Measurements from ENCODE around the gene RAB5IF.
"Not testable (repeated sequence)": the region's sequence is repeated elsewhere in the genome, so short reads cannot be mapped to it uniquely, and the experiment has no call there.

The RAB5IF gene

GRCh38 chr20:36605399-36606157 lies at the start of gene RAB5IF:
TSS of gene RAB5IF (plus strand) at chr20:36605779. CDS start at chr20:36605952, 173 bp downstream.
- peak within 1 kb of the TSS; percentile 98 for H2AFZ ChIP-seq
- peak within 1 kb of the TSS; percentile 65 for H3K27ac ChIP-seq
- peaks cover 21% of the 10 kb centered on the region for H3K79me2 ChIP-seq
- no peaks in the 10 kb centered on the region for H3K9me3 ChIP-seq (ENCODE audit: control insufficient read depth, low read length)
- TF ChIP-seq CTCF (IDR thresholded peaks at IDR 0.05): peak; percentile 94
- H3K36me3 ChIP-seq (ENCODE audit: control insufficient read depth, insufficient read depth, low read length): no peaks in the 10 kb centered on the region
- no peaks in the 10 kb centered on the region for H3K27me3 ChIP-seq (ENCODE audit: control insufficient read depth, insufficient read depth, low read length)
- peak within 1 kb of the TSS; percentile 91 for H3K4me3 ChIP-seq (ENCODE audit: low read depth, low read length)
- H3K9ac ChIP-seq: peak within 1 kb of the TSS; percentile 63
- peaks cover 16% of the 10 kb centered on the region for H3K4me1 ChIP-seq
- H3K4me2 ChIP-seq (ENCODE audit: low read length): peak within 1 kb of the TSS; percentile 82

GRCh38 chr20:36562724-36563123 lies 42.9 kb upstream of the RAB5IF start:
- Histone ChIP-seq H3K27ac (no peak overlapping the region), H3K27me3 (ENCODE audit: control insufficient read depth, insufficient read depth, low read length) (no peaks in the 10 kb centered on the region), H3K4me1 (no peaks in the 10 kb centered on the region), H3K9me3 (ENCODE audit: control insufficient read depth, low read length) (no peaks in the 10 kb centered on the region), H3K79me2 (no peaks in the 10 kb centered on the region), H3K36me3 (ENCODE audit: control insufficient read depth, insufficient read depth, low read length) (no peaks in the 10 kb centered on the region), H3K4me3 (ENCODE audit: low read depth, low read length) (no peak overlapping the region), H3K4me2 (ENCODE audit: low read length) (no peak overlapping the region), H2AFZ (no peak overlapping the region), H3K9ac (no peak overlapping the region)
- no peak for TF ChIP-seq CTCF (IDR thresholded peaks at IDR 0.05)

GRCh38 chr20:36563374-36563773 lies 42.2 kb upstream of the RAB5IF start:
- Histone ChIP-seq H3K79me2 (no peaks in the 10 kb centered on the region), H3K9ac (no peak overlapping the region), H3K4me1 (no peaks in the 10 kb centered on the region), H3K36me3 (ENCODE audit: control insufficient read depth, insufficient read depth, low read length) (no peaks in the 10 kb centered on the region), H3K27ac (no peak overlapping the region), H3K4me3 (ENCODE audit: low read depth, low read length) (no peak overlapping the region), H3K9me3 (ENCODE audit: control insufficient read depth, low read length) (no peaks in the 10 kb centered on the region), H3K27me3 (ENCODE audit: control insufficient read depth, insufficient read depth, low read length) (no peaks in the 10 kb centered on the region), H3K4me2 (ENCODE audit: low read length) (no peak overlapping the region), H2AFZ (no peak overlapping the region)
- TF ChIP-seq CTCF (IDR thresholded peaks at IDR 0.05): no peak

GRCh38 chr20:36564078-36564725 lies 41.4 kb upstream of the RAB5IF start:
- H2AFZ ChIP-seq; H3K27me3 ChIP-seq (ENCODE audit: control insufficient read depth, insufficient read depth, low read length); H3K4me2 ChIP-seq (ENCODE audit: low read length); H3K9ac ChIP-seq; H3K79me2 ChIP-seq; H3K36me3 ChIP-seq (ENCODE audit: control insufficient read depth, insufficient read depth, low read length); H3K4me3 ChIP-seq (ENCODE audit: low read depth, low read length); H3K4me1 ChIP-seq; H3K27ac ChIP-seq; H3K9me3 ChIP-seq (ENCODE audit: control insufficient read depth, low read length): not testable (repeated sequence)

GRCh38 chr20:36564726-36565121 lies 40.9 kb upstream of the RAB5IF start:
- H3K9me3 ChIP-seq (ENCODE audit: control insufficient read depth, low read length); H2AFZ ChIP-seq; H3K4me2 ChIP-seq (ENCODE audit: low read length); H3K79me2 ChIP-seq; H3K9ac ChIP-seq; H3K4me1 ChIP-seq; H3K4me3 ChIP-seq (ENCODE audit: low read depth, low read length); H3K36me3 ChIP-seq (ENCODE audit: control insufficient read depth, insufficient read depth, low read length); H3K27ac ChIP-seq; H3K27me3 ChIP-seq (ENCODE audit: control insufficient read depth, insufficient read depth, low read length): not testable (repeated sequence)

Measured in parathyroid adenoma (tissue), 2 donors.